Upper lobe of left lung (tissue), 4 donors: ENCODE measurements around the gene MRNIP.

Source experiments
- POLR2A ChIP-seq, 4 donors: fragments of 450-650 bp; IDR thresholded peaks; one replicate each; pipeline ENCODE4 v1.5.1; 2016 to 2017; ENCODE audit warnings: antibody characterized with exemption in 4 of 4, mild to moderate bottlenecking in 2 of 4
- TF ChIP-seq, protein P1 (sequence below), 6 experiments: fragments of 450-650 bp in 4 of 6; fragments of 200-600 bp in 2 of 6; sonication (generic) in 2 of 6; IDR thresholded peaks; one replicate each; pipeline ENCODE4 v1.5.1; 2016 to 2019; ENCODE audit warnings: antibody characterized with exemption in 6 of 6

DNA sequence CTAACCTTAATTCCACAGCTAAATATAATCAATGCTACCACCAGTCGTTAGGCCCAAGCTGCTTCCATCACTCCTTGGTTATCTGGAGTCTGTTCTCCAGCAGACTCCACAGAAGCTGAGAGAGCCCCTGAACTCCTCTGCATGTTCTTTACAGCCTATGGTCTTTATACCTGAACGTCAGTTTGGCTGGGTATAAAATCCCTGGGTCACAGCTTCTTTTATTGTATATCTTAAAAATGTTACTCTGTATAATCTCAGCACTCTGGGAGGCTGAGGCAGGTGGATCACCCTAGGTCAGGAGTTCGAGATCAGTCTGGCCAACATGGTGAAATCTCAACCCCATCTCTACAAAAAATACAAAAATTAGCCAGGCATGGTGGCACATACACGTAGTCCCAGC is 23.7 kb upstream of the MRNIP start:
- no peak for TF ChIP-seq POLR2A (IDR thresholded peaks at IDR 0.05)
- TF ChIP-seq, protein P1, sequence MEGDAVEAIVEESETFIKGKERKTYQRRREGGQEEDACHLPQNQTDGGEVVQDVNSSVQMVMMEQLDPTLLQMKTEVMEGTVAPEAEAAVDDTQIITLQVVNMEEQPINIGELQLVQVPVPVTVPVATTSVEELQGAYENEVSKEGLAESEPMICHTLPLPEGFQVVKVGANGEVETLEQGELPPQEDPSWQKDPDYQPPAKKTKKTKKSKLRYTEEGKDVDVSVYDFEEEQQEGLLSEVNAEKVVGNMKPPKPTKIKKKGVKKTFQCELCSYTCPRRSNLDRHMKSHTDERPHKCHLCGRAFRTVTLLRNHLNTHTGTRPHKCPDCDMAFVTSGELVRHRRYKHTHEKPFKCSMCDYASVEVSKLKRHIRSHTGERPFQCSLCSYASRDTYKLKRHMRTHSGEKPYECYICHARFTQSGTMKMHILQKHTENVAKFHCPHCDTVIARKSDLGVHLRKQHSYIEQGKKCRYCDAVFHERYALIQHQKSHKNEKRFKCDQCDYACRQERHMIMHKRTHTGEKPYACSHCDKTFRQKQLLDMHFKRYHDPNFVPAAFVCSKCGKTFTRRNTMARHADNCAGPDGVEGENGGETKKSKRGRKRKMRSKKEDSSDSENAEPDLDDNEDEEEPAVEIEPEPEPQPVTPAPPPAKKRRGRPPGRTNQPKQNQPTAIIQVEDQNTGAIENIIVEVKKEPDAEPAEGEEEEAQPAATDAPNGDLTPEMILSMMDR (IDR thresholded peaks at IDR 0.05) = no peak
